HCT116 (cell line): ENCODE results near the gene LAPTM4A. TPM values are rescaled to one million over a fixed set of nuclear protein-coding genes. Genes with fewer than 3 reads are reported as not detected.

ENCODE experiments used
- ATAC-seq: fragments of 200-7000 bp; cut with Tn5 transposase; 2 replicates; pipeline ENCODE4 v1.9.1; 2020; ENCODE audit warnings: mild to moderate bottlenecking, moderate library complexity
- BruUV-seq: library from RNA; stranded (reverse); fragments of 400-500 nt; replicated peaks from 2 replicates; lab custom pipeline; 2021; lab: Mats Ljungman, UMichigan
- CTCF ChIA-PET: fragments of 300-600 bp; sonication (Branson Sonifier 250); formaldehyde crosslinking; loops from one replicate; lab custom pipeline; 2021; ENCODE audit warnings: antibody characterized with exemption; lab: Charles Lee
- POLR2A ChIA-PET: fragments of 300-600, 350-600 bp; sonication (Branson Sonifier 250); formaldehyde crosslinking; loops from one replicate; lab custom pipeline; 2021; ENCODE audit warnings: antibody characterized with exemption; lab: Charles Lee
- RAD21 ChIA-PET, 2 experiments: fragments of 300-600 bp; sonication (Branson Sonifier 250); formaldehyde crosslinking; loops; one replicate each; lab custom pipeline; 2023; ENCODE audit warnings: low total read pairs in 2 of 2; ENCODE audit not compliant: uncharacterized antibody in 2 of 2, unreplicated experiment in 2 of 2, low non-redundant PET in 1 of 2; lab: Charles Lee
- DNase-seq: peaks from one replicate; pipeline ENCODE4 v3.0.0-alpha.2; 2010; ENCODE audit warnings: low read depth, low spot score
- H2AFZ ChIP-seq: fragments of 200-600 bp; shearing (Covaris generic), sonication (generic); 2 replicates; pipeline ENCODE4 v1.6.1; 2017; ENCODE audit warnings: low read depth, mixed run types, mixed read lengths, antibody characterized with exemption, low read length; ENCODE audit not compliant: poor library complexity, severe bottlenecking
- H3K27ac ChIP-seq: 2 replicates; pipeline ENCODE4 v1.5.1; 2012; ENCODE audit warnings: low read depth, low read length
- H3K27me3 ChIP-seq: fragments of 200-600 bp; sonication (generic); 2 replicates; pipeline ENCODE4 v1.6.1; 2016; ENCODE audit warnings: mixed run types, low read length, mixed read lengths; ENCODE audit not compliant: insufficient read depth
- H3K36me3 ChIP-seq, 2 experiments: fragments of 200-500 bp in 1 of 2; fragments of 200-600 bp in 1 of 2; sonication (Bioruptor generic) in 1 of 2; sonication (generic) in 1 of 2; 2 replicates each; pipeline versions ENCODE4 v1.5.1 to v1.6.1; 2014 to 2016; ENCODE audit warnings: low read length in 2 of 2, inconsistent platforms in 1 of 2, mixed read lengths in 1 of 2, mixed run types in 1 of 2; ENCODE audit not compliant: insufficient read depth in 2 of 2, control insufficient read depth in 1 of 2
- H3K4me1 ChIP-seq, 2 experiments: fragments of 200-600 bp in 1 of 2; sonication (generic) in 1 of 2; 2 replicates each; pipeline versions ENCODE4 v1.5.1 to v1.6.1; 2012 to 2017; ENCODE audit warnings: low read length in 2 of 2, inconsistent platforms in 1 of 2, mild to moderate bottlenecking in 1 of 2, mixed read lengths in 1 of 2, mixed run types in 1 of 2, moderate library complexity in 1 of 2; ENCODE audit not compliant: insufficient read depth in 2 of 2, control insufficient read depth in 1 of 2
- H3K4me2 ChIP-seq: fragments of 200-600 bp; sonication (generic); 2 replicates; pipeline ENCODE4 v1.6.1; 2017; ENCODE audit warnings: mixed run types, low read length, mixed read lengths
- H3K4me3 ChIP-seq, 2 experiments: fragments of 200-600 bp in 1 of 2; sonication (generic) in 1 of 2; replicated peaks in 1 of 2; 2 replicates each; pipeline ENCODE4 v1.5.1; 2011 to 2016; ENCODE audit warnings: low read length in 2 of 2, control low read depth in 1 of 2, low read depth in 1 of 2, mild to moderate bottlenecking in 1 of 2, mixed read lengths in 1 of 2, mixed run types in 1 of 2
- H3K79me2 ChIP-seq: fragments of 200-600 bp; sonication (generic); 2 replicates; pipeline ENCODE4 v1.6.1; 2017; ENCODE audit warnings: mild to moderate bottlenecking, mixed run types, low read length, moderate library complexity, mixed read lengths; ENCODE audit not compliant: insufficient read depth
- H3K9ac ChIP-seq: fragments of 200-600 bp; sonication (generic); 2 replicates; pipeline ENCODE4 v1.6.1; 2016; ENCODE audit warnings: low read length, mixed read lengths
- H3K9me2 ChIP-seq: fragments of 200-600 bp; sonication (generic), shearing (Covaris generic); 2 replicates; pipeline ENCODE4 v1.6.1; 2017; ENCODE audit warnings: mixed run types, mild to moderate bottlenecking, moderate library complexity; ENCODE audit not compliant: insufficient read depth
- H3K9me3 ChIP-seq, 2 experiments: fragments of 200-500 bp in 1 of 2; fragments of 200-600 bp in 1 of 2; sonication (Bioruptor generic) in 1 of 2; sonication (generic) in 1 of 2; 2 replicates each; pipeline ENCODE4 v1.6.1; 2014 to 2017; ENCODE audit warnings: low read length in 2 of 2, mixed read lengths in 2 of 2, inconsistent platforms in 1 of 2, low read depth in 1 of 2, mild to moderate bottlenecking in 1 of 2, mixed run types in 1 of 2, moderate library complexity in 1 of 2; ENCODE audit not compliant: control insufficient read depth in 1 of 2, insufficient read depth in 1 of 2
- H4K20me1 ChIP-seq: fragments of 200-600 bp; sonication (generic), shearing (Covaris generic); 2 replicates; pipeline ENCODE4 v1.6.1; 2017; ENCODE audit warnings: mixed run types, mild to moderate bottlenecking, moderate library complexity; ENCODE audit not compliant: insufficient read depth
- CEBPB ChIP-seq: IDR thresholded peaks from 2 replicates; pipeline ENCODE4 v1.6.1; 2012; ENCODE audit warnings: low read depth
- FOSL1 ChIP-seq: IDR thresholded peaks from 2 replicates; pipeline ENCODE4 v1.6.1; 2012; ENCODE audit warnings: low read depth
- JUND ChIP-seq: IDR thresholded peaks from 2 replicates; pipeline ENCODE4 v1.6.1; 2012
- SP1 ChIP-seq: IDR thresholded peaks from 2 replicates; pipeline ENCODE4 v1.6.1; 2012; ENCODE audit warnings: low read depth
- TCF7L2 ChIP-seq: IDR thresholded peaks from 2 replicates; pipeline ENCODE4 v1.7.0; 2011; ENCODE audit warnings: borderline replicate concordance, inconsistent platforms; ENCODE audit not compliant: insufficient read depth, insufficient read length; ENCODE audit errors: extremely low read depth
- ZFX ChIP-seq: fragments of 450-650 bp; IDR thresholded peaks from 2 replicates; pipeline ENCODE4 v1.6.1; 2017
- intact Hi-C: fragments of 100-400 bp; cut with micrococcal nuclease; formaldehyde crosslinking; loops from 2 replicates; pipeline ENCODE4 v1.10.0; 2022
- total RNA-seq: library from RNA; stranded (reverse); gene quantifications from one replicate; pipeline ENCODE4 v1.2.1, GENCODE V29; 2021; ENCODE audit not compliant: unreplicated experiment
- TF ChIP-seq, protein P1 (sequence below): IDR thresholded peaks from 2 replicates; pipeline ENCODE4 v1.6.1; 2012; ENCODE audit warnings: low read depth
- TF ChIP-seq, protein P2 (sequence below): IDR thresholded peaks from 2 replicates; pipeline ENCODE4 v1.6.1; 2012
- TF ChIP-seq, protein P3 (sequence below): IDR thresholded peaks from 2 replicates; pipeline ENCODE4 v1.6.1; 2011; ENCODE audit warnings: mild to moderate bottlenecking, low read length, moderate library complexity; ENCODE audit not compliant: insufficient replicate concordance; ENCODE audit errors: extremely low read depth

Gene LAPTM4A
- total RNA-seq, 1 experiment from 2014 or later = 84.5 TPM

DNA sequence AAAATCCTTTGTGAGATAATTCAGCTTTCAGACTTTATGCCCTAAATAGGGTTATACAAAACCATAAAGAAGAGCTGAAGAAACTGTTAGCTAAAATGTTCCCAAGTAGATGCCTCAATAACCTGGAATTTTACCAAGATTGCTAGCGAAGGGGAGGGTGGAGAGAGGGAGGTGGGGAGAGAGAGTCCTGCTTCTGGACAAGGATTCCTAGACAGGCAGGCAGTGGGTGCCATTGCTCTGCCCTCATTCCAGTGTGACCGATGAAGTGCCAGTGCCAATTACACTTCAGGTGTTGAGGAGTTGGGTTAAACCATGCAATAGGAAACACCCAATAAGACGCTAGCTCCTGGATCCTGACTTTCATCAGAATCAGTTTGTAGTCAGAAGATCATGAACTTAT, 18.1 kb downstream of the LAPTM4A start (continued):
- TF ChIP-seq, protein P1, sequence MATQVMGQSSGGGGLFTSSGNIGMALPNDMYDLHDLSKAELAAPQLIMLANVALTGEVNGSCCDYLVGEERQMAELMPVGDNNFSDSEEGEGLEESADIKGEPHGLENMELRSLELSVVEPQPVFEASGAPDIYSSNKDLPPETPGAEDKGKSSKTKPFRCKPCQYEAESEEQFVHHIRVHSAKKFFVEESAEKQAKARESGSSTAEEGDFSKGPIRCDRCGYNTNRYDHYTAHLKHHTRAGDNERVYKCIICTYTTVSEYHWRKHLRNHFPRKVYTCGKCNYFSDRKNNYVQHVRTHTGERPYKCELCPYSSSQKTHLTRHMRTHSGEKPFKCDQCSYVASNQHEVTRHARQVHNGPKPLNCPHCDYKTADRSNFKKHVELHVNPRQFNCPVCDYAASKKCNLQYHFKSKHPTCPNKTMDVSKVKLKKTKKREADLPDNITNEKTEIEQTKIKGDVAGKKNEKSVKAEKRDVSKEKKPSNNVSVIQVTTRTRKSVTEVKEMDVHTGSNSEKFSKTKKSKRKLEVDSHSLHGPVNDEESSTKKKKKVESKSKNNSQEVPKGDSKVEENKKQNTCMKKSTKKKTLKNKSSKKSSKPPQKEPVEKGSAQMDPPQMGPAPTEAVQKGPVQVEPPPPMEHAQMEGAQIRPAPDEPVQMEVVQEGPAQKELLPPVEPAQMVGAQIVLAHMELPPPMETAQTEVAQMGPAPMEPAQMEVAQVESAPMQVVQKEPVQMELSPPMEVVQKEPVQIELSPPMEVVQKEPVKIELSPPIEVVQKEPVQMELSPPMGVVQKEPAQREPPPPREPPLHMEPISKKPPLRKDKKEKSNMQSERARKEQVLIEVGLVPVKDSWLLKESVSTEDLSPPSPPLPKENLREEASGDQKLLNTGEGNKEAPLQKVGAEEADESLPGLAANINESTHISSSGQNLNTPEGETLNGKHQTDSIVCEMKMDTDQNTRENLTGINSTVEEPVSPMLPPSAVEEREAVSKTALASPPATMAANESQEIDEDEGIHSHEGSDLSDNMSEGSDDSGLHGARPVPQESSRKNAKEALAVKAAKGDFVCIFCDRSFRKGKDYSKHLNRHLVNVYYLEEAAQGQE = no peak
- TF ChIP-seq CEBPB = no peak
- TF ChIP-seq SP1 = no peak
- TF ChIP-seq, protein P2, sequence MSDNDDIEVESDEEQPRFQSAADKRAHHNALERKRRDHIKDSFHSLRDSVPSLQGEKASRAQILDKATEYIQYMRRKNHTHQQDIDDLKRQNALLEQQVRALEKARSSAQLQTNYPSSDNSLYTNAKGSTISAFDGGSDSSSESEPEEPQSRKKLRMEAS = no peak
- TF ChIP-seq TCF7L2 = no peak
- no peak for TF ChIP-seq JUND

DNA sequence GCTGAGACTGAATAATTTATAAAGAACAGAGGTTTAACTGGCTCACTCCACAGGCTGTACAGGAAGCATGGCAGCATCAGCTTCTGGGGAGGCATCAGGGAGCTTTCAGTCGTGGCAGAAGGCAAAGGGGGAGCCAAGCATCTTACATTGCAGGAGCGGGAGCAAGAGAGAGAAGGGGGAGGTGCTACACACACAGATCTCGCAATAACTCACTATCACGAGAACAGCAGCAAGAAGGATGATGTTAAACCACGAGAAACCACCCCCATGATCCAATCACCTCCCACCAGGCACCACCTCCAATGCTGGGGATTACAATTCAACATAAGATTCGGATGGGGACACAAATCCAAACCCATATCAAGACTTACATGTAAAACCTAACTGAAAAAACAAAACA, 21.2 kb downstream of the LAPTM4A start:
- no peak for DNase-seq
- H3K27ac ChIP-seq = no peak overlapping the region
- RAD21 ChIA-PET = no interaction called here
- no peaks in the 10 kb centered on the region for H3K9me3 ChIP-seq
- no peak overlapping the region for H3K9ac ChIP-seq
- POLR2A ChIA-PET = no interaction called here
- intact Hi-C loops = no loop called here
- no peaks in the 10 kb centered on the region for H3K79me2 ChIP-seq
- H3K4me2 ChIP-seq = no peak overlapping the region
- H3K9me2 ChIP-seq = no peaks in the 10 kb centered on the region
- no peaks in the 10 kb centered on the region for H4K20me1 ChIP-seq
- TF ChIP-seq FOSL1 (no peak), TCF7L2 (no peak), ZFX (no peak)
- TF ChIP-seq, protein P3, sequence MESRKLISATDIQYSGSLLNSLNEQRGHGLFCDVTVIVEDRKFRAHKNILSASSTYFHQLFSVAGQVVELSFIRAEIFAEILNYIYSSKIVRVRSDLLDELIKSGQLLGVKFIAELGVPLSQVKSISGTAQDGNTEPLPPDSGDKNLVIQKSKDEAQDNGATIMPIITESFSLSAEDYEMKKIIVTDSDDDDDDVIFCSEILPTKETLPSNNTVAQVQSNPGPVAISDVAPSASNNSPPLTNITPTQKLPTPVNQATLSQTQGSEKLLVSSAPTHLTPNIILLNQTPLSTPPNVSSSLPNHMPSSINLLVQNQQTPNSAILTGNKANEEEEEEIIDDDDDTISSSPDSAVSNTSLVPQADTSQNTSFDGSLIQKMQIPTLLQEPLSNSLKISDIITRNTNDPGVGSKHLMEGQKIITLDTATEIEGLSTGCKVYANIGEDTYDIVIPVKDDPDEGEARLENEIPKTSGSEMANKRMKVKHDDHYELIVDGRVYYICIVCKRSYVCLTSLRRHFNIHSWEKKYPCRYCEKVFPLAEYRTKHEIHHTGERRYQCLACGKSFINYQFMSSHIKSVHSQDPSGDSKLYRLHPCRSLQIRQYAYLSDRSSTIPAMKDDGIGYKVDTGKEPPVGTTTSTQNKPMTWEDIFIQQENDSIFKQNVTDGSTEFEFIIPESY = no peak
- ATAC-seq = no peak
- H2AFZ ChIP-seq = no peak overlapping the region
- peaks cover 23 to 26% of the 10 kb centered on the region in 2 experiments for H3K36me3 ChIP-seq
- H3K4me1 ChIP-seq = no peaks in the 10 kb centered on the region
- no peak overlapping the region for H3K4me3 ChIP-seq
- CTCF ChIA-PET = no interaction called here
- no TSS peak for BruUV-seq
- H3K27me3 ChIP-seq = no peaks in the 10 kb centered on the region
